Activated CD4-positive, alpha-beta T cell treated with anti-CD3 and anti-CD28 coated beads for 36 hours (primary cell): Measurements from ENCODE around the gene XPO6. TPM values are rescaled to one million over a fixed set of nuclear protein-coding genes. Genes with fewer than 3 reads are reported as not detected.
A peak's percentile ranks its signal among the peaks of the same experiment; 100 is the strongest.

Experiments used
- ATAC-seq: fragments of 200-7000 bp; cut with Tn5 transposase; one replicate; pipeline ENCODE4 v1.10.0; 2021; ENCODE audit warnings: mild to moderate bottlenecking, moderate library complexity
- CTCF ChIA-PET: fragments of 350-600 bp; sonication (Branson Sonifier 250); formaldehyde crosslinking; loops from one replicate; lab custom pipeline; 2021; ENCODE audit warnings: antibody characterized with exemption; lab: Charles Lee
- POLR2A ChIA-PET: fragments of 350-600 bp; sonication (Branson Sonifier 250); formaldehyde crosslinking; loops from one replicate; lab custom pipeline; 2021; ENCODE audit warnings: antibody characterized with exemption, inconsistent platforms; lab: Charles Lee
- DNase-seq: peaks from one replicate; pipeline ENCODE4 v3.0.0-alpha.2; 2020
- H3K27ac Mint-ChIP-seq: one replicate; pipeline ENCODE4 v1.8.0; 2021; ENCODE audit warnings: mixed read lengths
- H3K27me3 Mint-ChIP-seq: one replicate; pipeline ENCODE4 v1.8.0; 2021; ENCODE audit warnings: mixed read lengths
- H3K36me3 Mint-ChIP-seq: one replicate; pipeline ENCODE4 v1.8.0; 2021; ENCODE audit warnings: low read depth, mixed read lengths
- H3K4me1 Mint-ChIP-seq: one replicate; pipeline ENCODE4 v1.8.0; 2021; ENCODE audit warnings: mixed read lengths
- H3K4me3 Mint-ChIP-seq: one replicate; pipeline ENCODE4 v1.8.0; 2021; ENCODE audit warnings: mild to moderate bottlenecking, moderate library complexity, mixed read lengths
- H3K9me3 Mint-ChIP-seq: one replicate; pipeline ENCODE4 v1.8.0; 2021; ENCODE audit warnings: low read depth, mixed read lengths
- intact Hi-C, 2 experiments: fragments of 100-400 bp; cut with DNase I in 1 of 2; cut with micrococcal nuclease in 1 of 2; formaldehyde crosslinking; loops; one replicate each; pipeline versions ENCODE4 v1.14.2 to v1.15.1; 2022 to 2024; cut with DNase I, micrococcal nuclease
- total RNA-seq, 2 experiments: library from RNA; stranded (reverse); gene quantifications; one replicate each; pipeline ENCODE4 v1.2.3, GENCODE V29; 2021

XPO6 gene
- total RNA-seq, 2 experiments from 2014 or later = 241 to 368 TPM

DNA sequence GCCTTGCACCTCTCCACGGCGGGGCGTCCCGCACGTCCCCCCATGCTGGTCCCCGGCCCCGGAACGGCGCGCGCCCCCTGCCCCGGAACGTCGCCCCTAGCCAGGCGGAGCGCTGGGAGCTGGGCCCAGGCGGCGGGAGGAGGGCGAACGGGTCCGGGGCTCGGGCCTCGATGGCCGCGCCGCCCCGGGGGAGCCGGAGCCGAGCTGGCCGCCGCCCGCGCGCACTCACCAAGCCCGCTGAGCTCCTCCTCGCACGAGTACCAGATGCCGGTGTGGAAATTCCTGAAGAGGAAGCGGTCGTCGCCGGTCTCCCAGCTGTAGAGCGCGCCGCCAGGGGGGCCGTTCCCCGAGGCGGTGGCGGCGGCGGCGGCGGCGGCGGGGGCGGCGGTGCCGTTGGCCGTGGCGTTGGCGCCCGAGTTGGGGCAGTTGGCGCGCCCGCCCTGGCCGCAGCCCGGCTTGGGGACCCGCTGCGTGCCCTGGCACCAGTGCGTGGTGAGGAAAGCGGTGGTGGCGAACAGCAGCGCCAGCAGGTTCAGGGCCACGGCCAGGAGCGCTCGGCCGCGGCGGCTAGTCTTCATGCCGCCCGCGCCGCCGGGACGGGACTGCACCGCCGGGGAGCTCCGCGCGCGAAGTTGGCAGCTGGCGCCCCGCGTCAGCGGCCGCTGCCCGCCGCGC lies 148.8 kb downstream of the XPO6 start:
- ATAC-seq = peak; percentile 9
- Mint-ChIP-seq H3K27ac (no peak overlapping the region), H3K4me3 (no peak overlapping the region), H3K36me3 (no peaks in the 10 kb centered on the region), H3K27me3 (peaks cover 46% of the 10 kb centered on the region), H3K4me1 (peaks cover 5% of the 10 kb centered on the region), H3K9me3 (no peaks in the 10 kb centered on the region)
- ChIA-PET CTCF (interaction anchor here (0.6 to 2.2 kb wide), 3 partner anchors 8 to 155 kb away, joined by 3 to 8 read pairs (median 6); no protein-coding TSS in a partner anchor), POLR2A (no interaction called here)
- intact Hi-C loops = no loop called here
- peak; percentile 22 for DNase-seq

DNA sequence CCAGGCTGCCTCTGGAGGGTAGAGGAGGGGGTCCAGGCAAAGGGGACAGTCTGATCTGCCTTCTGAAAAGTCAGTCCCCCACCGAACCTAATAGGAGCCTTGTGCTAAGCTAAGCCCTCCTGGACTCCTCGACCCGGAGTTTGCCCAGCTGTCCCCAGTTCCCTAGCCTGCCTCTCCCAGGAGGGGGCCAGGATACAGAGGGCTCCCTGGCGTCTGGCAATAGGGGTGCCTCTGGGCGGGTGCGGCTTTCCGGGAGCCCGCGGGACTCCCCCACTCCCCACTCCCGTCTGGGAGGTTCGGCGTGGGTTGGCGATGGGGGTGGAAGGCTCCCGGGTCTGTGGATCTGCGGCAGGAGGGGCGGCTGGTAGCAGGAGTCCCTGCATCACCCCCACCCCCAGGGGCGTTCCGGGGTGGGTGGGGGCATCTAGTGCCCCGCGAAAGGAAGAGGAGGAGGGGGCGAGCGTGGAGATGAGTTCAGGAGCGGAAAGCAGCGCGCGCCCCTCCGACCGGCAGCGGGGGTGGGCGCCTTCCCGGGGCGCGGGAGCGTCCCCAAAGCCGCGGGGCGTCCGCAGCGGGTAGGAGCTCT lies 149.4 kb downstream of the XPO6 start:
- peaks cover 46% of the 10 kb centered on the region for H3K27me3 Mint-ChIP-seq
- peaks cover 5% of the 10 kb centered on the region for H3K4me1 Mint-ChIP-seq
- POLR2A ChIA-PET = interaction anchor here (0.6 kb wide), 1 partner anchor 13 kb away, joined by 3 read pairs; no protein-coding TSS in a partner anchor
- DNase-seq (no peak), ATAC-seq (no peak)
- H3K36me3 Mint-ChIP-seq = no peaks in the 10 kb centered on the region
- H3K9me3 Mint-ChIP-seq = no peaks in the 10 kb centered on the region
- CTCF ChIA-PET = interaction anchor here (1.7 to 2.2 kb wide), 2 partner anchors 8 to 156 kb away, joined by 6 to 8 read pairs; no protein-coding TSS in a partner anchor
- intact Hi-C loops = no loop called here
- no peak overlapping the region for H3K27ac Mint-ChIP-seq
- no peak overlapping the region for H3K4me3 Mint-ChIP-seq

DNA sequence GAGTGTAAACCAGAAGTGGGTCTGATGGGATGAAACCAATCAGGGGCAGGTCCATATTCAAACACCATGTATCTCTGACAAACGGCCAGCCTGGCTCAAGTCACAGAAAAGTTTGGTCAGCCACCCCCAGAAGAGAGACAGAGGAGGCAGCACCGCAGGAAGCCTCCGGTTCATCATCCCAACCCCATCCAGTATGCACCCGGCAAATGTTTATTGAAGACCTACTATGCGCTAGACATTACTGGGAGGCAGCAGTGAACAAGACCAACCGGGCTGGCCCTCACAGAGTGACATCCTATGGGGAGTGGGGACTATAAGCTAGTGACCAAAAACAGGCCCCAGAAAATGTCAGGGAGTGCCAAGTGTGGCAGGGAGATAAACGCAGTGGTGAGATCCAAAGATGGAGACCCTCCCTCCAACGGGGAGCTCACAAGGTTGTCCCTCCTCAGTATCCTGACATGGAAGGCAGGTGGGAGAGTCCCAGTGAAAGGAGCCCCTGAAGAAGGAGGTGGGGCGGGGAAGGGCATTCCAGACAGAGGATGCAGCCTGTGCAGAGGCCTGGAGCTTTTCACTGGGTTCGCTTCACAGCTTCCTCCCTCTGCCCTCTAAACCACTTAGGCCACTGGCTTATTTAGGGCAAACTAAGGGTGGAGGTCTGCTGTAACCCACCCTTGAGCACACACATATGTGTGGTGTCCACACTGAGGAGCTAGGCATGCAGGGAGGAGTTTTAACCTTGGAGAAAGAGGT lies 150.2 kb downstream of the XPO6 start:
- peaks cover 50% of the 10 kb centered on the region for H3K27me3 Mint-ChIP-seq
- H3K4me3 Mint-ChIP-seq = no peak overlapping the region
- DNase-seq (no peak), ATAC-seq (no peak)
- H3K27ac Mint-ChIP-seq = no peak overlapping the region
- peaks cover 5% of the 10 kb centered on the region for H3K4me1 Mint-ChIP-seq
- intact Hi-C loops = no loop called here
- POLR2A ChIA-PET = interaction anchor here (0.6 kb wide), 2 partner anchors 14 to 19 kb away, joined by 3 to 4 read pairs; no protein-coding TSS in a partner anchor
- no peaks in the 10 kb centered on the region for H3K36me3 Mint-ChIP-seq
- no peaks in the 10 kb centered on the region for H3K9me3 Mint-ChIP-seq
- CTCF ChIA-PET = interaction anchor here (0.7 to 1.7 kb wide), 2 partner anchors 9 to 46 kb away, joined by 3 to 8 read pairs; no protein-coding TSS in a partner anchor

DNA sequence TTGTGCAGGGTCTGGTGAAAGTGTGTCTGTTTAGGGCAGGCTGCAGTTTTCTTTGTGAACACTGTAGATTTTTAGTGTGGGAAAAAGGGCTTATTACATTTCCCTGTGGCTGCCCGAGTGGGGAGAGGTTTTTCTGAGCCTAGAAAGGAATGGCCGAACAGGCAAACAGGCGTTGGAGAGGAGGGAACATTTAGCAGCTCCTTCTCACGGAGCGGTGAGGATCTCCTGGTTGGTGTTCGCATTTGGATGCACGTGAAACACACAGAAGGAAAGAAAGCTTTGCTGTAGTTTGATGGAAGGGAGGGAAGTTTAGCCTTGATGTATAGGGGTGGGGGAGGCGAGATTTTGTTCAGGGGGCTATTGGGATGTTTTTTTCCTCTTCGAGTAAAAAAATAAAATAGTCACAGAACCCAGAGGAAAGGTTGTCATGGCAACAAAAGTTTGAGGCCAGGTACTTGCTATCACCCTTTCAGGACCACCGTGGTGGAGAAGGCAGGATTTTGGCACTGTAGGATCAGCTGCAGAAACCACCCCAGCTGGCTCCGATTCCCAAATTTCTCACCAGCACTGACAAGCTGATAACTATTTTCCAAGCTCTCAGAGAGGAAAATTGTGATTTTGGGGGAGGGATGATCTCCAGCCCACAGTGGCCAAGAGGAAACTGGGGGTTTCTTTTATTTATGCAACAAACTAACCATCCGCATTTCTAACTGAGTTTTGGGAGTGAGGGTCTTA lies 151.8 kb downstream of the XPO6 start:
- CTCF ChIA-PET = interaction anchor here (0.6 to 1.8 kb wide), 2 partner anchors 11 to 449 kb away, joined by 3 to 10 read pairs; no protein-coding TSS in a partner anchor
- Mint-ChIP-seq H3K27me3 (peaks cover 47% of the 10 kb centered on the region), H3K36me3 (no peaks in the 10 kb centered on the region), H3K27ac (no peak overlapping the region), H3K4me1 (peaks cover 5% of the 10 kb centered on the region), H3K9me3 (no peaks in the 10 kb centered on the region), H3K4me3 (no peak overlapping the region)
- POLR2A ChIA-PET = no interaction called here
- DNase-seq (no peak), ATAC-seq (no peak)
- intact Hi-C loops = loop anchor here in 1 of 2 experiments (5.0 kb wide), 1 partner anchor 88 kb away; no protein-coding TSS in a partner anchor

DNA sequence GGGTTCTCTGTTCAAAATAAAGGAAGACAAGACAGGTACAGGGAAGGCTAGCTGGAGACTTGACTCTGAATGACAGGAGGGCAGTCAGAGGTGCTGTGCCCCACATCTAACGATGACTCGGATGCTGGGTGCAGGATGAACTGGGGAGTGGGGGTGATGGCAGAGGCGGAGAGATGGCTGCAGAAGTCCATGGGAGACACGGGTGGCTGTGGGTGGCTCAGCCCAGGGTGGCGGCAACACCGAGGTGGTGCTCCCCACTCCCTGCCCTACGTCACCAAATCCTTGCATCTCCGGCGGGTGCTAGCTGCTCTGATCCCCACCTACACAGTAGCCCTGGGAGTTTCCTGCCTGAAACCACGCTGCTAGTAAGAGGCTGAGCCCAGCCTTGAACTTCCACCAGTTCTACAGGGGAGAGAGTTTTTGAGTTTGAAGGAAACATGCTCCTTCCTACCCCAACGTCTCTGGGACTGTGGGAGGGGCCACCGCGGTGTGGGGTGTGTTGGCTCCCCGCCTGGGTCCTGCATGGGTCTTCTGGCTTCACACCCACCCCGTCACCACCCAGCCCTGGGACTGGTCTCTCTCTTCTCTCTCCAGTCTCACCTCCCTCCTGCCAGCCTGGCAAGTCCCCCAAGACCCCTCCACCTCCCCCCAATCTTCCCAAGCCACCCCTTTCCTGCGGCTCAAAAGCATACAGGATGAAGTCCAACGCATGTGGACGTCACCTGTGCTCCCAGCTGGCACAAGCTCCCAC lies 152.8 kb downstream of the XPO6 start:
- no peaks in the 10 kb centered on the region for H3K36me3 Mint-ChIP-seq
- no peak overlapping the region for H3K4me3 Mint-ChIP-seq
- H3K9me3 Mint-ChIP-seq = no peaks in the 10 kb centered on the region
- H3K27me3 Mint-ChIP-seq = peaks cover 43% of the 10 kb centered on the region
- ATAC-seq (no peak), DNase-seq (peak; percentile 18)
- intact Hi-C loops = loop anchor here in 1 of 2 experiments (5.0 kb wide), 1 partner anchor 87 kb away; no protein-coding TSS in a partner anchor
- H3K27ac Mint-ChIP-seq = no peak overlapping the region
- ChIA-PET POLR2A (no interaction called here), CTCF (interaction anchor here (0.6 to 1.8 kb wide), 2 partner anchors 12 to 218 kb away, joined by 3 to 10 read pairs; no protein-coding TSS in a partner anchor)
- peaks cover 5% of the 10 kb centered on the region for H3K4me1 Mint-ChIP-seq

DNA sequence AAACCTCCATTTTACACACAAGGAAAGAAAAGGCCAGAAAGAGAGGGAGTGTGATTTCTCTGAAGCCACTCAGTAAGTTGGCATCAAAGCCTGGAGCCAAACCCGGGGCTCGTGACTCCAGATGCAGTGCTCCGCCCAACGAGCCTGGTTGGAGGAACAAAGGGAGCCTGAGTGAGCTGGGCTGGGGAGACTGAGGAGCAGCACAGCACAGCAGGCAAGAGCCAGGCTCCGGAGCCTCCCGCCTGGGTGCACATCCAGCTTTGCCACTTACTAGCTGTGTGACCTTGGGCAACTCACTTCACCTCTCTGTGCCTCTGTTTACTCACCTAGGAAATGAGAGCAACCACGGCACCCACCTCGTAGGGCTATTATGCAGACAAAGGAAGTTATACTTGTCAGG lies 153.8 kb downstream of the XPO6 start:
- no peak for DNase-seq
- ChIA-PET POLR2A (no interaction called here), CTCF (interaction anchor here (0.6 kb wide), 1 partner anchor 217 kb away, joined by 3 read pairs; no protein-coding TSS in a partner anchor)
- intact Hi-C loops = loop anchor here in 1 of 2 experiments (5.0 kb wide), 1 partner anchor 86 kb away; no protein-coding TSS in a partner anchor
- Mint-ChIP-seq H3K27ac (no peak overlapping the region), H3K9me3 (no peaks in the 10 kb centered on the region), H3K27me3 (peaks cover 49% of the 10 kb centered on the region), H3K4me1 (peaks cover 5% of the 10 kb centered on the region), H3K36me3 (no peaks in the 10 kb centered on the region), H3K4me3 (no peak overlapping the region)
- ATAC-seq = no peak

DNA sequence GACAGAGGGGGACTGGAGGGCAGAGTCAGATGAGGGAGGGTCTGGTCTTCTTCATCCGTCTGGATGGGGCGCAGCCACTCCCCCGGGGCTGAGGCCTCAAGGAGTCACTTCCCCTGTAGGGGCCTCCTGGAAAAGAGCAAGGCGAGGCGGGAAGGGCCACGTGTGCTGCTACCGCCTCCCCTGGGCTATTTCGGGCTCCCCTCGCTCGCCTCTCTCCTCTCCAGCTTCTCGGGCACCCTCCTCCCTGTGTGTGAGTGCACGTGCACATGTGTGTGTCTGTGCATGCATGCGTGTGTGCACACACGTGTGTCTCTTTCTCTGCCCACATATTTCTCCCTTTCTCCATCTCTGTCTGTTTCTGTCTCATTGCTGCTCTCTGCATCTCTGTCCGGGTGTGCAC lies 158.3 kb downstream of the XPO6 start:
- CTCF ChIA-PET = no interaction called here
- intact Hi-C loops = no loop called here
- DNase-seq (no peak), ATAC-seq (no peak)
- Mint-ChIP-seq H3K9me3 (peaks cover 4% of the 10 kb centered on the region), H3K36me3 (no peaks in the 10 kb centered on the region), H3K4me3 (no peak overlapping the region), H3K4me1 (no peaks in the 10 kb centered on the region), H3K27me3 (peaks cover 21% of the 10 kb centered on the region), H3K27ac (no peak overlapping the region)
- POLR2A ChIA-PET = no interaction called here

DNA sequence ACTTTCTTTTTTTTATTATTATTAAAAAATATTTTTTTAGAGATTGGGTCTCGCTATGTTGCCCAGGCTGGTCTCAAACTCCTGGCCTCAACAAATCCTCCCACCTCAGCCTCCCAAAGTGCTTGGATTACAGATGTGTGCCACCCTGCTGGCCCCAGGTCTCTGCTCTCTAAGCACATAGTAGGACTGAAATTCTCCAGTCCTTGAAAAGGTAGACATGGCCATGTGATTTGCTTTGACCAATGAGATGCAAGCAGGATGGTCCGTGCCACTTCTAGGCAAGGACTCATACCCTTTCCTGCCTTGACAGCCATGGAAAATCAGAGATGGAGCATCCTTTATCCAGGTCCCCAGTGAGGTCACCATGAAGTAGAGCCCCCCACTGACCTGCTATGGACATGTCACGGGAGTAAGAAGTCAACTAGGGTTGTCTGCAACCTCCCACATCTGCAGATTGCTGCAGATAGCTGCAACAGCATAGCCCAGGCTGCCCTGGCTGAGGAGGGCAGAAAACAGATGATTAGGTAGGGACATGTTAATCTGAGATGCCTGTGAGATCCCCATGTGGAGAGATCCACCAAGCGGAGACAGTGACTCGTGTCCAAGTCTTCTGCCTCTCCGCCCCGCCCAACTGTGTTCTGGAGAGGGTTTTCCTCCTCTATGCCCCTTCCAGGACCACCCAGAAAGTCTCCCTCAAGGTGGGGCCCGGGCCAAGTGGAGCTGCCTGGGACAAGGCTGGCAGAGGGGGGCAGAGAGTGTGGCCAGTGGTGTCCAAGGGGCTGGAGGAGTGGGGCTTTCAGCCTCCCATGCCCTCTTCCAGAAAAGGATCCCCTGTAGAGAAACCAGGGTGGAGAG lies 159.3 kb downstream of the XPO6 start:
- no peaks in the 10 kb centered on the region for H3K36me3 Mint-ChIP-seq
- H3K27me3 Mint-ChIP-seq = peaks cover 21% of the 10 kb centered on the region
- intact Hi-C loops = no loop called here
- no peak overlapping the region for H3K4me3 Mint-ChIP-seq
- peaks cover 4% of the 10 kb centered on the region for H3K9me3 Mint-ChIP-seq
- ChIA-PET POLR2A (no interaction called here), CTCF (no interaction called here)
- ATAC-seq (no peak), DNase-seq (no peak)
- no peaks in the 10 kb centered on the region for H3K4me1 Mint-ChIP-seq
- H3K27ac Mint-ChIP-seq = no peak overlapping the region

DNA sequence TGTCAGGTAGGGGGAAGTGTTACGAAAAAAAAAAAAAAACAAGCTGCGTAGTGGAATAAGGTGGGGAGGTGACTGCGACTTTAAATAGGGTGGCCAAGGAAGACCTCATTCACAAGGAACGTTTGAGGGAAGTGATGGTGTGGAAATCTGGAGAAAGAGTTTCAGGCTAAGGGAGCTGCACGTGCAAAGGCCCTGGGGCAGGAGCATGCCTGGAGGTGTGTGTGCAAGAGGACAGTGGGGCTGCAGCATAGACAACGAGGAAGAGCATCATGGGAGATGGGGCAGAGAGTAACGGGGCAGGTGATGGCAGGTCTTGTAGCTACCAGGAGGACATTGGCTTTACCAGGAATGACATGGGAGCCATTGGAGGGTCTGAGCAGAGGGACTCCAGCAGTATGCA lies 160.3 kb downstream of the XPO6 start:
- peaks cover 4% of the 10 kb centered on the region for H3K9me3 Mint-ChIP-seq
- no peak for DNase-seq
- CTCF ChIA-PET = interaction anchor here (0.7 kb wide), 2 partner anchors 24 to 33 kb away, joined by 3 to 4 read pairs; no protein-coding TSS in a partner anchor
- no peak for ATAC-seq
- intact Hi-C loops = no loop called here
- no peak overlapping the region for H3K27ac Mint-ChIP-seq
- H3K27me3 Mint-ChIP-seq = peaks cover 23% of the 10 kb centered on the region
- POLR2A ChIA-PET = no interaction called here
- no peaks in the 10 kb centered on the region for H3K4me1 Mint-ChIP-seq
- H3K36me3 Mint-ChIP-seq = no peaks in the 10 kb centered on the region
- H3K4me3 Mint-ChIP-seq = no peak overlapping the region
